Activated T-helper 1 cell treated with anti-CD3 and anti-CD28 coated beads, Interleukin-2, amount 50 U/mL, for 16 hours (primary cell): ENCODE data around the gene SAMD4B.

Source experiments
- DNase-seq, 2 donors: peaks; one replicate each; pipeline ENCODE4 v3.0.0-alpha.2; 2020; ENCODE audit warnings: low read depth in 1 of 2, low spot score in 1 of 2

SAMD4B gene

DNA sequence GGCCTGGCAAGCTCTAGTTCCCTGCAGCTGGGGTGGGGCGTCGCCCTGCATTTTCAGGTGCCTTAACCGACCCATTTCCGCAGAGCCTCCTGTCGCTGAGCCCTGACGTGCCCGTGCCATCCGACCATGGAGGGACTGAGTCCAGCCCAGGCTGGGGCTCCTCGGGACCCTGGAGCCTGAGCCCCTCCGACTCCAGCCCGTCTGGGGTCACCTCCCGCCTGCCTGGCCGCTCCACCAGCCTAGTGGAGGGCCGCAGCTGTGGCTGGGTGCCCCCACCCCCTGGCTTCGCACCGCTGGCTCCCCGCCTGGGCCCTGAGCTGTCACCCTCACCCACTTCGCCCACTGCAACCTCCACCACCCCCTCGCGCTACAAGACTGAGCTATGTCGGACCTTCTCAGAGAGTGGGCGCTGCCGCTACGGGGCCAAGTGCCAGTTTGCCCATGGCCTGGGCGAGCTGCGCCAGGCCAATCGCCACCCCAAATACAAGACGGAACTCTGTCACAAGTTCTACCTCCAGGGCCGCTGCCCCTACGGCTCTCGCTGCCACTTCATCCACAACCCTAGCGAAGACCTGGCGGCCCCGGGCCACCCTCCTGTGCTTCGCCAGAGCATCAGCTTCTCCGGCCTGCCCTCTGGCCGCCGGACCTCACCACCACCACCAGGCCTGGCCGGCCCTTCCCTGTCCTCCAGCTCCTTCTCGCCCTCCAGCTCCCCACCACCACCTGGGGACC, 65.6 kb downstream of the SAMD4B start:
- peak; percentile 48 to 58 for DNase-seq

DNA sequence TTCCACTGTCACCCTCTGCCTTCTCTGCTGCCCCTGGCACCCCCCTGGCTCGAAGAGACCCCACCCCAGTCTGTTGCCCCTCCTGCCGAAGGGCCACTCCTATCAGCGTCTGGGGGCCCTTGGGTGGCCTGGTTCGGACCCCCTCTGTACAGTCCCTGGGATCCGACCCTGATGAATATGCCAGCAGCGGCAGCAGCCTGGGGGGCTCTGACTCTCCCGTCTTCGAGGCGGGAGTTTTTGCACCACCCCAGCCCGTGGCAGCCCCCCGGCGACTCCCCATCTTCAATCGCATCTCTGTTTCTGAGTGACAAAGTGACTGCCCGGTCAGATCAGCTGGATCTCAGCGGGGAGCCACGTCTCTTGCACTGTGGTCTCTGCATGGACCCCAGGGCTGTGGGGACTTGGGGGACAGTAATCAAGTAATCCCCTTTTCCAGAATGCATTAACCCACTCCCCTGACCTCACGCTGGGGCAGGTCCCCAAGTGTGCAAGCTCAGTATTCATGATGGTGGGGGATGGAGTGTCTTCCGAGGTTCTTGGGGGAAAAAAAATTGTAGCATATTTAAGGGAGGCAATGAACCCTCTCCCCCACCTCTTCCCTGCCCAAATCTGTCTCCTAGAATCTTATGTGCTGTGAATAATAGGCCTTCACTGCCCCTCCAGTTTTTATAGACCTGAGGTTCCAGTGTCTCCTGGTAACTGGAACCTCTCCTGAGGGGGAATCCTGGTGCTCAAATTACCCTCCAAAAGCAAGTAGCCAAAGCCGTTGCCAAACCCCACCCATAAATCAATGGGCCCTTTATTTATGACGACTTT, 66.4 kb downstream of the SAMD4B start:
- DNase-seq = no peak

DNA sequence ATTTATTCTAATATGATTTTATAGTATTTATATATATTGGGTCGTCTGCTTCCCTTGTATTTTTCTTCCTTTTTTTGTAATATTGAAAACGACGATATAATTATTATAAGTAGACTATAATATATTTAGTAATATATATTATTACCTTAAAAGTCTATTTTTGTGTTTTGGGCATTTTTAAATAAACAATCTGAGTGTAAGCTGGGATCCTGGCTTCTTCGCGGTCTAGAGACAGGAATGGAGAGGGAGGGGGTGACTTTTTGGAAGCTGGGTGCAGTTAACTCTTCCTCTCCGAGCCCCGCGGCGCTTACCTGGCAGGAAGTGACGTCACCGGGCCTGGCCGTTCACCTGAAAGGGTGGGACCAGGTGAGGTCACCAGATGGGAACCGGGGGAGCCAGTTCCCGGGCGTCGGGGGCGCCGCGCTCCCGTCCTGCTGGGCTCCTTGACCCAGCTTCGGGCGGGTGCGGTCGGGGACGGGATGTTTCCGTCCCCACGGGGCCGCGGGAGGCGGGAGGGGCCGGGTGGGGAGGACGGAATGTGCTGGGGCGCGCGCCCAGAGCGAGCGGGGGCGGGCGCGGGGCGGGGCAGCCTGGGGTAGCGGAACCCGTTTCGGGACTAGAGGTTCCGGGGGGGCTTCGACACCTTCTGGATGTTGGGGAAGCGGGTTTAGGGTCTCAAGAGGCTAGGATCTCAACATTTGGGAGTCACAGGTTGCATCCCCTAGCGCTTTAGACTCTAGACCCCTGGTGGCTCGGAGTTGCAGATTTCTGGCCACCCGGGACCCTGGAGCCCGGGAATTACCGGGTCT, 67.2 kb downstream of the SAMD4B start:
- DNase-seq = peak; percentile 63 to 67

DNA sequence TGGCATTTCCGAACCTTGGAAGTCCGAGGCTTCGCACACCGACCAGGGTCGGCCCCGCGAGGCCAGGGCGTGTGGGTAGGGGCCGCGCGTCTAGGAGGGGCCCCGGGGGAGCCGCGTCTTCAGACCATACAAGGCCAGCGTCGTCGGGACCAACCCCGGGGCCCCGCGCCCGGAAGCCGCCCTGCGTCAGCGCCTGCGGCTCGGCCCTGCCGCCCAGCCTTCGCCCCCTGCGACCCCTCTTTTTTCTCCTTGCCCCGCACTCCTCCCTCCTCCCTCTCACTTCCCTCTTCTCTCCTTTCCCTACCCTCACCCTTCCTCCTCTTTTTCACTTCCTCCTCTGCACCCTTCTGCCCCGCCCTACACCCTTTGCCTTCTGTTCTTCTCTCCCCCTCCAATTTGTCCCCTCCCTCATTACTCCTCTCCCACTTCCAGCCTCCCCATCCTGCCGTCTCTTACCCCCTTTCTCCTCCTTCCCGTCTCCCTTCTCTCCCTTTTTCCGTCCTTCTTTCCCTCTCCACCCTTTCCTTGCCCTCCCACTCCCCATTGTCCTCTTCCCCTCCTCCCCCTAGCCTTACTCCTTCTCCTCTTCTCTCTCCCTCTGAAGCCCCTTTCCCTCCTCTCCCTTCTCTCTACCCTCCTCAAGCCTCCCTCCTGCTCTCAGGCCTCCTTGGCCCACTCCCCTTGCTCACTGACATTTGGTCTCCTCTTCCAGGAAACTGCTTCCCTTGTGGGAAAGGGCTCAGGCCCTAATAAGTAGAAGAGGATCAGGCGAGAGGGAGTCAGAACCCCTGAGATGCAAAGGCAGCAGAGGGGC, 68.0 kb downstream of the SAMD4B start:
- peak in 1 of 2 donors; percentile 61 for DNase-seq

DNA sequence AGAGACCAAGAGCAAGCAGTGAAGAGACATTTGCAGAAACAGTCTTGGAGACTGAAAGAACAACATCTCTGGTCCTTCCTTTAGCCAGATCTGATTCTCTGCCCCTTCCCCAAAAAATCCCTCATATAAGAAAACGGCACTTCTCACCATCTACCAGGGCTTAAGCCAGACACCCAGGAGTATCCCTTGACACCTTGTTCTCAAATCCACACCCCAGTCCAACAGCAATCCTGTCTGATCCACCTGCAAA, 68.5 kb downstream of the SAMD4B start:
- no peak for DNase-seq

DNA sequence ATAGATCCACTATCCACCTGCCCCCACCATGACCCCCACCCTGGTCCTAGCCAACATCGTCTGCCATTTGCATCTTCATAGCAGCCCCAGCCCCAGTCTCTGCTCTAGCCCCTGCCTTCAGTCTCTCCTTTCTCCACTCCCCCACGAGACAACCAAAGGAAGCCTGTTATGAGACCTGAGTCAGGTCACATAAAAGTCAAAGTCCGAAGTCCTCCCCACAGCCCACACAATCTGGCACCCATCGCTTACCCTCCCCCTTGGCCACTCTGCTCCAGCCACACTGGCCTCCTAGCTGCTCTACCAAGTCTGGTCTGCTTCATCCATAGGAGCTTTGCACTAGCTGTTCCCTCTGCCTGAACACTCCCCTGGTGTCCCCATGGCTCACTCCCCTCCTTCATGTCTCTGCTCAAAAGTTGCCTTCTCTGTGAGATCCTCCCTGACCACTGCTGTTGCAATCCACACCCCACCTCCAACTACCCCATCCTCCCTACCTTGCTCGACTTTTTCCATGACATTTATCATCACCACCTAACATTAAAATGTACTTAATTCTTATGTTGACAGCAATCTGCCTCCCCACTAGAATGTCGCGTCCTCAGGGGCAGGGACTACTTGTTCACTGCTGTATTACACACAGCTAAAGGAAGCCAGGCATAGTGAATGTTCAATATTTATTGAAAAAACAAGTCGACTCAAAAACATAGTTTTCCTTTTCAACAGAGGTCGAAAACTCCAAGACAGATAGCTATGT, 69.0 kb downstream of the SAMD4B start:
- DNase-seq = no peak

DNA sequence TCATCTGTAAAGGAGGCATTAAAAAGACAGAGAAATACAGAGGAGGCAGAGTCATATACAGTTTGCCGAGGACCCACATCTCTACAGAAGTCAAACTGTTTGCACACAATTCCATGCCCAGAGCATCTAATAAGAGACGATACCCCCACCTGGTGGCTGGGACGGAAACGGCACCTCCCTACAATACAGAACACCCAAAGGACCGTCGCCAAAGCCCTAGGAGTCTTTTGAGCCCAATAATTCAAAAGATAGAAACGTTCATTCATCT, 69.5 kb downstream of the SAMD4B start:
- DNase-seq = peak; percentile 74 to 83

DNA sequence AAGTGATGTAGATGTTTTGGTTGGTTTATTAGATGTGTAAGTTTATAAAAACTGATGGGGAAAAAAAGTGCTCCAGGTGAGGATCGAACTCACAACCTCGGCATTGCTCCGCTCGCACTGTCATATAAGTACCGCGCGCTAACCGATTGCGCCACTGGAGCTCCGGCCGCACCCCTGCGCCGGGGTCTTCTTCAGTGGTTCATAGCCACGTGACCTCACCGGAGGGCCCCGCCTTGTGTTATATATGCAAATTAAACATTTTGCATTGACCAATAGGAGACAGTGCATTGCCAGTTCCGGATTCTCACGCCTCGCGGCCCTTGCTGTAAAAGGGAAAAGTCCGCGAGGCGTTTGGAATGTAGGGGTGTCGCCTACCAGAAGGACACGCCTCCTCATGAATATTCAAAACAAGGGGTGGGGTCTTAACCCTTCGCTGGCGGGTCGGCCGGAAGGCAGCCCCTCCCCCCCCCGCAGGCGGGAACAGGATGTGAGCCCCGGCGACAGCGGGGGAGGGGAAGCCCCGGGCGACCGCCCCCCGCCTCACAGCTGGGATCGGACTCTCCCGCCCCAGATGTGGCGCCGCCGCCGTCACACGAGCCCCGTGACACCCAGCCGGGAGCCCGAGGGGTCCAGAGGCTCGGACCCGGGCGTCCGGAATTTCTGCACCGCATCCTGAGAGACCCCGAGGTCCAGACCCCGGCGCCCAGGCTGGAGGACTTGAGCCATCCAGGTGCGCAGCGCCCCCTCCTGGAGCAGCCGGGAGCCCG, 70.1 kb downstream of the SAMD4B start, which contains the start of gene PLEKHG2:
Gene PLEKHG2, plus strand, starts transcription at position 570 of the 767 bp plus-strand sequence. CDS start 1,418 bp downstream, outside the sequence.
- DNase-seq = peak; percentile 96 to 98

DNA sequence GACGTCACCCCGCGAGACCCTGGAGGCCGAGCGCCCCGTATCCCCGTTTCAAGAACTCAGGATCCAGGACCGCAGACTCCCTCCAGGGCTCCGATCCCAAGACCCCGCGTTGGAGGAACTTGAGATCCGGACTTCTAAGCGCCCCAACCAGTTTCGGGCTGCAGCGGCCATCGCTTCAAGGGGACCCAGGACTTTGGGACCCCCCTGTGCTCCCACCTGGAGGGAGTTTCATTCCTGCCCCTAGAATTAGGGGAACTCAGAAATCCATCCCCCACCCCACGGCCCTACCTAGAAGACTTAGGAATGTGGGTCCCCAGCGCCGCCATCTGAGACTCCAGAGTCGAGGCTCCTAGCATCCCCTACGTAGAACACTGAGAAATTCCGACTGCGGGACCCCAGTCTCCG, 70.6 kb downstream of the SAMD4B start:
- DNase-seq = no peak

DNA sequence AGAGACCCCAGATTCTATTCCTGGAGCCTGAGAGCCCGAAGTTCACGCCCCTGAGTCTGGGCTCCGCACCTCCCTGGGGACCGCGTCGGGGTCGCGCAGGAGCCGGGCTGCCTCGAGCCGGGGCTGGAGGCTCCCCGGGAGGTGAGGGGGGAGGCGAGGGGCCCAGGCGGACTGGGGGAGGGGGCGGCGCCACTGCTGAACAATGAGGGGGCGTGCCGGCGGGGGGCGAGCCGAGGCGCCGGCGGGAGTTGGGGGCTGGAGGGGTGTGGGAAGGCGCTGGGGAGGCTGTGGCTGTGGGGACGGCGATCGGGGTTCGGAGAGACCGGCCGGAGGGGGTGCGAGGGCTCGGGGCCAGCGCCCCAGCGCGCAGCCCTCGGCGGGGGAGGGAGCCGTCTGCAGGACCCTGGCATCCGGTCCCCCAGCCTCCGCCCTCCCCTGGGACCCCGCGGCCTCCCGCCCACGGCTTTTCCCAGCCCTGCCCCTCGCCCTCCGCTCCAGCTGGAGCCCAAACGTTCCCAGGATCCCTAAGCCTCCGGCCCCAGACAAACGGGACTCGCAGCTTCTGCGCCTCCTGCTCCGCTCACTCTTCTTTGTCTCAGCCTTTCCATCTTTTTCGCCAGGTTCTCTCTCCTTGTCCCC, 71.2 kb downstream of the SAMD4B start:
- DNase-seq = no peak

DNA sequence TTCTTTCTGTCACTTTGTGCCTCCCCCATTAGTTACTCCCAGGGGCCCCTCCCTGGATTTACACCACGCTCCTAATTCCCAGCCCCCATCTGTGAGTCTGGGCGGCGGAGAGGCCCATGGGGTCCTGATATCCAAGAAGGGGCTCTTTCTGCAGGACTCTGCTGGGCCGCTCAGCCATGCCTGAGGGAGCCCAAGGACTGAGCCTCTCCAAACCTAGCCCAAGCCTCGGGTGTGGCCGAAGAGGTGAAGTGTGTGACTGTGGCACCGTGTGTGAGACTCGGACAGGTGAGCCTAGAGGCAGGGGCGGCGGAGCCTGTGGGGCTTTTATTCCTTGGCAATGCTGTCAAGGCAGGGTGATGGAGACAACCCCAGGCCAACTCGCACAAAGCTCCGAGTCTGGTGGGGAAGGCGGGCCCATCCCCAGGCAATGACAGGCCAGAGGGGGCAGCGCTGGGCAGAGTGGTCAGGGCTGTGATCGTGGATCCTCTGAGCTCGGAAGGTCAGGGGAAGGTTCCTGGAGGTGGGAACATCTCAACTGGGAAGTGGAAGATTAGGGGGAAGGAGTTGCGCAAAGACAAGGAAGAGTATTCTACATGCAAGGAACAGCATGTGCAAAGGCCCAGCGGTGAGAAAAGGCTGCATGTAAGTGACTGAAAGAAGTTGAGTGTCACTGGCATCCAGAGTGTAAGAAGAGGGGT, 71.8 kb downstream of the SAMD4B start:
- no peak for DNase-seq

DNA sequence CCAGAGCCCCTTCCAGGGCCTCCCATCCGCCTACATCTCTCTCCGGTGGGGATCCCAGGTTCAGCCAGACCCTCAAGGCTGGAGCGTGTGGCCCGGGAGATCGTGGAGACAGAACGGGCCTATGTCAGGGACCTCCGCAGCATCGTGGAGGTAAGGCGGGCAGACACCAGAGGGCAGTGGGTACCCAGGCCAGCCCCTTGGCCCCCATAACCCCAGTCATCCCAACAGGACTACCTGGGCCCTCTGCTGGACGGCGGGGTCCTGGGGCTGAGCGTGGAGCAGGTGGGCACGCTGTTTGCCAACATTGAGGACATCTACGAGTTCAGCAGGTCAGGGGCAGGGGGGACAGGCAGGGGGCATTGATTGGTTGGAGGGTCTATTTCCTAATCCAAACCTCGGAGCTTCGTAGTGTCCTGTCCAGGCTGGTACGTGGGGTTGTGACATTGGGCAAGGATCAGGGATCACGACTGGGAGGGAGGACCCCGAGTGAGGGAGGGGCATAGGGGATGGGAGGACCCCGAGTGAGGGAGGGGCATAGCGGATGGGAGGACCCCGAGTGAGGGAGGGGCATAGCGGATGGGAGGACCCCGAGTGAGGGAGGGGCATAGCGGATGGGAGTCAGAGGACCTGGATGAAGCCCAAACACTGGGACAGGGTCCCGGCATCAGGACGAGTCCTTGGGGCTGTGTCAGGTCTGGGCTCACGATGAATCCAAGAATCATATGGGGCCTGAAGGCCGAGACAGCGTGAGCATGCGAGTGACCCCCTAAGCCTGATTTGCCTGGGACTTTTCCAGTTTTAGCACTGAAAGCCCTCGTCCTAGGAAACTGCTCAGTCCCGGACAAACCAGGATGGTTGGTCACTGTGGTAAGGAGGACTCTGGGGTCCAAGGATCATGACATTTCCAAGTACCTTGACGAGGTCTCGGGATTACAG, 73.2 kb downstream of the SAMD4B start:
- DNase-seq = no peak

DNA sequence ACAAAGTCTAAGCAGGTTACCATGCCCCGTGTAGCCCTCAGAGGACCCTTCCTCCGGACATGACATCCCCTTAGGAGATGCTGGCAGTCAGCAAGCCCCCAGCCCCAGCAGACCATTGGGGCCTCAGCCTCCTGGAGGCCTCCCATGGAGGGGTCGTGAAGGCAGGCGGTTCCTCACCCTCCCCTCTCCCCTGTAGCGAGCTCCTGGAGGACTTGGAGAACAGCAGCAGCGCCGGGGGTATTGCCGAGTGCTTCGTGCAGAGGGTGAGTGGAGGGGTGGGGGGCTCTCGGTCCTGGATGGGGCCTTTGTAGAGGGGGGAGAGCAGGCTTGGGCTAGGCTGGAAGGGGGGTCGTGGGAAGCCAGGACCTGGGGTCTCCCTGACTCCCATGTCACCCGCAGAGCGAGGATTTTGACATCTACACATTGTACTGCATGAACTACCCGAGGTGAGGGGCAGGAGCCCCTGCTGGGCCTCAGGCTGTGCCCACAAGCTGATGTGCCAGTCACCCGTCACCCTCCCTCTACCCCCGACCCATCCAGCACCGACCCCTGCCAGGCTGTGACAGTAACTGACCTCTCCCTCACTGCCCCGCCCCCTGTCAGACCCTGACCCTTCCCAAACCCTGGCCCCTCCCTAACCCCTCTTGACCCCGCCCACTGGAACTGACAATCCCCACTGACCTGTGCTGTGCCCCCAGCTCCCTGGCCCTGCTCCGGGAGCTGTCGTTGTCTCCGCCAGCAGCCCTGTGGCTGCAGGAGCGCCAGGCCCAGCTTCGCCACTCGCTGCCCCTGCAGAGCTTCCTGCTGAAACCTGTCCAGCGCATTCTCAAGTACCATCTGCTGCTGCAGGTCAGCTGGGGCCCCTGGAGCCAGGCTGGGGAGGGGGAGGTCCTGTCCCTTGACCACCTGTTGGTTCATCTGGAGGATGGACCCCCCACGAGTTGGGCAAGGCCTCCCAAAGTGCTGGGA, 74.2 kb downstream of the SAMD4B start:
- DNase-seq = no peak

DNA sequence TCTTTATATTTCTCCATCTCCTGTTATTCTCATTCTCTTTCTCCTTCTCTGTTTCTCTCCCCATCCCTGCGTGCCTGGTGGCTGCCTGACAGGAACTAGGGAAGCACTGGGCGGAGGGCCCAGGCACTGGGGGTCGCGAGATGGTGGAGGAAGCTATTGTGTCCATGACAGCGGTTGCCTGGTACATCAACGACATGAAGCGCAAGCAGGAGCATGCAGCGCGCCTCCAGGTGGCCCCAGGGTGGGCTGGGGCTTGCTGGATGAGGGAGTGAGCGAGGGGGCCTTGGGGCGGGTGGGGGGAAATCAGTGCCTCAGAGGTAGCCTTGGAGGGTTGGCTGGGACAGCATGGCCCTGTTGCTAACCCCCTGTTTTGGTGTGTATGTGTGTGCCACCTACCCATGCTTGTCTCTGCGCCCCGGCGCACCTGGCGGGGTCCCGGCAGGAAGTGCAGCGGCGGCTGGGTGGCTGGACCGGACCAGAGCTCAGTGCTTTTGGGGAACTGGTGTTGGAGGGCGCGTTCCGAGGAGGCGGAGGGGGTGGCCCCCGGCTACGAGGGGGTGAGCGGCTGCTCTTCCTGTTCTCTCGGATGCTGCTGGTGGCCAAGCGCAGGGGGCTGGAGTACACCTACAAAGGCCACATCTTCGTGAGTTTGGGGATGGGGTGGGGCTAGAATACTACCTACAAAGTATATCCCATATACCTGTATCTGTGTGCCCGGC, 75.4 kb downstream of the SAMD4B start:
- DNase-seq = no peak

DNA sequence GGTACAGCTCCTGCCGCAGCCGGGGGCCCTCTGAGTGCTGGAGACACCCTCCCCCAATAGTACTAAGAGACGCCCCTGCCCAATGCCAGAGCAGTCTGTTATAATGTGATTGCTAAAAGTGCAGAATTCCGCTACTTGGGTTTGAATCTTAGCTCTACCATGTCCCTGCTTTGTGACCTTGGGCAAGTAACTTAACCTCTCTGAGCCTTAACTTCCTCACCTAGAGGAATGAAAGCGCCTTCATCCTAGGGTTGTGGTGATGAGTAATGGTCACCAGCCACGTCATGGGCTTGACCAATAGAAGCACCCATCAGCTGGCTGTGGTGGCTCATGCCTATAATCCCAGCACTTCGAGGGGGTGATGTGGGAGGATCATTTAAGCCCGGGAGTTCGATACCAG, 76.8 kb downstream of the SAMD4B start:
- no peak for DNase-seq

DNA sequence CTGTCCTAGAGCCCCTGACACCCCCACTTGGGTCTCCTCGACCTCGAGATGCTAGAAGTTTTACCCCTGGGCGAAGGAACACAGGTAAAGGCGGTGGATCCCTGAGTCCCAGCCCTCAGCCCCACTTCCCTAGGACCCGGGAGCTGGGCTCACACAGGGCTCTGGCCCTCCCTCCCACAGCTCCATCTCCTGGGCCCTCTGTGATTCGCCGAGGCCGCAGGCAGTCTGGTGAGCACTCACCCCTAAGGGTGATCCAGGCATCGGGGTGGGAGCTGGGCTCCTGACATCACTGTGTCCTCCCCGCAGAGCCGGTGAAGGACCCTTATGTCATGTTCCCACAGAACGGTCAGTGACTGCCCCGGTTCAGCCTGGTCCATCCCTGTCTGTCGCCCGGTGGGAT, 78.5 kb downstream of the SAMD4B start:
- no peak for DNase-seq
